AG09319 (cell line): ENCODE results near the gene IDH2.

Source experiments
- DNase-seq: peaks from one replicate; pipeline ENCODE4 v3.0.0-alpha.2; 2010; ENCODE audit warnings: low read depth; ENCODE audit errors: extremely low read depth
- CTCF ChIP-seq: IDR thresholded peaks from 2 replicates; pipeline ENCODE4 v1.5.1; 2011; ENCODE audit warnings: low read depth, mild to moderate bottlenecking, inconsistent platforms, low read length, moderate library complexity

The IDH2 gene

GRCh38 chr15:90082140-90082715 lies 20.0 kb downstream of the IDH2 start:
- TF ChIP-seq CTCF: no peak
- DNase-seq: no peak

- TF ChIP-seq CTCF: no peak
- DNase-seq: no peak
Measured at GRCh38 chr15:90080818-90081393, 21.4 kb downstream of the IDH2 start.

- no peak for TF ChIP-seq CTCF
- no peak for DNase-seq
Measured at GRCh38 chr15:90080458-90080755, 21.9 kb downstream of the IDH2 start.

- TF ChIP-seq CTCF: no peak
- no peak for DNase-seq
Measured at GRCh38 chr15:90079619-90080457, 22.4 kb downstream of the IDH2 start.

- no peak for DNase-seq
Measured at GRCh38 chr15:90078965-90079364, 23.3 kb downstream of the IDH2 start.

GRCh38 chr15:90076716-90077115 lies 25.6 kb downstream of the IDH2 start:
- TF ChIP-seq CTCF: no peak
- DNase-seq: no peak

More at GRCh38 chr15:90078965-90079364, 23.3 kb downstream of the IDH2 start:
- TF ChIP-seq CTCF: no peak

- no peak for TF ChIP-seq CTCF
- no peak for DNase-seq
Measured at GRCh38 chr15:90075420-90076289, 26.6 kb downstream of the IDH2 start.
